WI38 (cell line): Measurements from ENCODE around the gene TXNIP.

Source experiments
- H3K4me3 ChIP-seq: 2 replicates; pipeline ENCODE4 v1.5.1; 2011; ENCODE audit warnings: low read depth, mild to moderate bottlenecking, control low read depth, low read length
- TF ChIP-seq, protein P1 (sequence below): IDR thresholded peaks from 2 replicates; pipeline ENCODE4 v1.5.1; 2012; ENCODE audit warnings: low read depth, mild to moderate bottlenecking, control low read depth, low read length

TXNIP gene

GRCh38 chr1:146020058-146021049 is 24.0 kb upstream of the TXNIP start:
- TF ChIP-seq, protein P1, sequence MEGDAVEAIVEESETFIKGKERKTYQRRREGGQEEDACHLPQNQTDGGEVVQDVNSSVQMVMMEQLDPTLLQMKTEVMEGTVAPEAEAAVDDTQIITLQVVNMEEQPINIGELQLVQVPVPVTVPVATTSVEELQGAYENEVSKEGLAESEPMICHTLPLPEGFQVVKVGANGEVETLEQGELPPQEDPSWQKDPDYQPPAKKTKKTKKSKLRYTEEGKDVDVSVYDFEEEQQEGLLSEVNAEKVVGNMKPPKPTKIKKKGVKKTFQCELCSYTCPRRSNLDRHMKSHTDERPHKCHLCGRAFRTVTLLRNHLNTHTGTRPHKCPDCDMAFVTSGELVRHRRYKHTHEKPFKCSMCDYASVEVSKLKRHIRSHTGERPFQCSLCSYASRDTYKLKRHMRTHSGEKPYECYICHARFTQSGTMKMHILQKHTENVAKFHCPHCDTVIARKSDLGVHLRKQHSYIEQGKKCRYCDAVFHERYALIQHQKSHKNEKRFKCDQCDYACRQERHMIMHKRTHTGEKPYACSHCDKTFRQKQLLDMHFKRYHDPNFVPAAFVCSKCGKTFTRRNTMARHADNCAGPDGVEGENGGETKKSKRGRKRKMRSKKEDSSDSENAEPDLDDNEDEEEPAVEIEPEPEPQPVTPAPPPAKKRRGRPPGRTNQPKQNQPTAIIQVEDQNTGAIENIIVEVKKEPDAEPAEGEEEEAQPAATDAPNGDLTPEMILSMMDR: no peak
- no peak overlapping the region for H3K4me3 ChIP-seq

GRCh38 chr1:146019231-146020057 is 23.1 kb upstream of the TXNIP start:
- TF ChIP-seq, protein P1: no peak
- H3K4me3 ChIP-seq: no peak overlapping the region

DNA sequence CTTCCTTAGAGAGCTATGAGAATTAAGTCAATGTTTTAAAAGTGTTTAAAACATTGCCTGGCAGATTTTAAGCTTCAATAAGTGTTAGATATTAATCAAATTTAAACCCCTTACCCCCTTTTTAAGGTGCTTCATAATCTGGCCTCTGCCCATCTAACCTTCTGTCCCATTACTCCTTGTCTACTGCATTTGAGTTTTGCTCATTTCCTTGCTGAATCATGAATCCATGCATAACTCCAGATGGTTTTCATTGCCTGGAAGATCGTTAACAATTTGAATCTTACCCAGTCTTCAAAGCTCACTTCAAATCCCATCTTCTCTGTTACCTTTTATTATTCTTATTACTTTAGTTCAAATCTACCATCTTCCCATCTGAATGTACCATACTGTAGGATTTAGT is 20.5 kb upstream of the TXNIP start:
- TF ChIP-seq, protein P1: no peak

DNA sequence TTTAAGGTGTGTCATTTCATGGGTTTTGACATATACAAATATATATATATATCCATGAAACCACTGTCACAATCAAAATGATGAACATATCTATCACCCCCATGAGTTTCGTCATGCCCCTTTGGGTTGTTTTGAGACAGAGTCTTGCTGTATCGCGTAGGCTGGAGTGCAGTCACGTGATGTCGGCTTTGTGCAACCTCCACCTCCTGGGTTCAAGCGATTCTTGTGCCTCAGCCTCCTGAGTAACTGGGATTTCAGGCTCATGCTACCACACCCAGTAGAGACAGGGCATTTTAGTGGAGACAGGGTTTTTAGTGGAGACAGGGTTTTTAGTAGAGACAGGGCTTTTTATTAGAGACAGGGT is 17.2 kb upstream of the TXNIP start:
- H3K4me3 ChIP-seq: no peak overlapping the region
- TF ChIP-seq, protein P1: no peak

More for the DNA sequence above, 20.5 kb upstream of the TXNIP start:
- H3K4me3 ChIP-seq: no peak overlapping the region

DNA sequence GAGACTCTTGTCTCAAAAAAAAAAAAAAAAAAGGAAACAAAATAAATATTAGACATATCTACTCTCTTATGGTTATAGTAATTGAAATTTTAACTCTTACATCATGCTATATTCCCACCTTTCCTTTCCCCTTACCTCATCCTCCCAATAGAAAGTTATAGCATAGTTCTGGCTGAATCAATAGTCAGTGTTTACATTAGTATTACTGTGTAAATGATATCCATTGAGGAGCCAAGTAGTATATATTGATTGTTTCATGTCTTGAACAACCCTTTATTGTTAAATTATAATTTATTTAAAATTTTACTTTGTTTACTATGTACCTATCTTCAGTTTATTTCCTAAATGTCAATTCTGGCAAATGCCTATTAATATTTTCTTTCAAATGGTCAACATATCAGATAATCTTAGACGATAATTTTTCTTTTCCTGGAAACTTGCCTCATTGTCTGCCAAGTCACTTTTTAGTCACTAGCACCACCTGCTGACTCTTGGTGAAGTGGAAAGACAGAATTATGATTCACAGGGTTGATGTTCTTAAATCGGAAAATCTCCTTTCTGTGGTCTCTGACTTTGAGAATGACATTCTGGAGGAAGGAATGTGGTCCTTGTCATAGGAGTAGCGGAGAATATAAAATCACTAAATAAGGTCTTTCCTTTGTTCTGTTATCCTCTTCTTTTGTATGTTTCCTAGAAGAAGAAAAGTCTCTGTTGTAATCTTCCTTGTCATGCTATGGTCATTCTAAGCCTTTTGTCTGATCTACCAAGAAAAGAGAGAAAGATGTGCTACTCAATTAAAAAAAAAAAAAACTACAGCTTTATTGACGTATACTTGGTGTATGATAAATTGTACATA is 16.6 kb upstream of the TXNIP start:
- TF ChIP-seq, protein P1: peak; percentile 58
- no peak overlapping the region for H3K4me3 ChIP-seq

- H3K4me3 ChIP-seq: no peak overlapping the region
- TF ChIP-seq, protein P1: no peak
Measured at GRCh38 chr1:146010126-146010738, 13.9 kb upstream of the TXNIP start.
